ENCODE data around the gene LYZL1.
"Not testable (repeated sequence)": the region's sequence is repeated elsewhere in the genome, so short reads cannot be mapped to it uniquely, and the experiment has no call there.

The LYZL1 gene

GRCh38 chr10:29313071-29313470, 24.2 kb downstream of the LYZL1 start:
- H3K27me3 Mint-ChIP-seq = peaks cover 7% of the 10 kb centered on the region
- H3K36me3 Mint-ChIP-seq = no peaks in the 10 kb centered on the region
- peaks cover 6% of the 10 kb centered on the region for H3K4me1 Mint-ChIP-seq
- H3K4me3 Mint-ChIP-seq = no peak overlapping the region
- H3K27ac Mint-ChIP-seq = no peak overlapping the region
- no peaks in the 10 kb centered on the region for H3K9me3 Mint-ChIP-seq

- Mint-ChIP-seq H3K4me1 (peaks cover 11% of the 10 kb centered on the region), H3K36me3 (no peaks in the 10 kb centered on the region), H3K27me3 (peaks cover 11% of the 10 kb centered on the region)
These were observed 25.9 kb downstream of the LYZL1 start for GRCh38 chr10:29314726-29315125.

GRCh38 chr10:29315814-29316213, 26.9 kb downstream of the LYZL1 start:
- H3K4me3 Mint-ChIP-seq = no peak overlapping the region
- H3K27me3 Mint-ChIP-seq = peaks cover 11% of the 10 kb centered on the region
- H3K9me3 Mint-ChIP-seq = no peaks in the 10 kb centered on the region
- H3K36me3 Mint-ChIP-seq = no peaks in the 10 kb centered on the region
- peaks cover 11% of the 10 kb centered on the region for H3K4me1 Mint-ChIP-seq
- no peak overlapping the region for H3K27ac Mint-ChIP-seq

More at GRCh38 chr10:29314726-29315125, 25.9 kb downstream of the LYZL1 start:
- H3K4me3 Mint-ChIP-seq = no peak overlapping the region
- no peak overlapping the region for H3K27ac Mint-ChIP-seq
- no peaks in the 10 kb centered on the region for H3K9me3 Mint-ChIP-seq

- H3K9me3 Mint-ChIP-seq = no peaks in the 10 kb centered on the region
- H3K27ac Mint-ChIP-seq = no peak overlapping the region
- H3K4me1 Mint-ChIP-seq = peaks cover 11% of the 10 kb centered on the region
- H3K27me3 Mint-ChIP-seq = peaks cover 8% of the 10 kb centered on the region
- H3K36me3 Mint-ChIP-seq = no peaks in the 10 kb centered on the region
- H3K4me3 Mint-ChIP-seq = no peak overlapping the region
These were observed 27.6 kb downstream of the LYZL1 start for GRCh38 chr10:29316308-29317026.

- Mint-ChIP-seq H3K4me3 (no peak overlapping the region), H3K27ac (no peak overlapping the region), H3K36me3 (no peaks in the 10 kb centered on the region), H3K9me3 (no peaks in the 10 kb centered on the region), H3K27me3 (peaks cover 8% of the 10 kb centered on the region), H3K4me1 (peaks cover 11% of the 10 kb centered on the region)
These were observed 28.2 kb downstream of the LYZL1 start for GRCh38 chr10:29317027-29317420.

- no peaks in the 10 kb centered on the region for H3K9me3 Mint-ChIP-seq
- no peak overlapping the region for H3K27ac Mint-ChIP-seq
- peaks cover 8% of the 10 kb centered on the region for H3K27me3 Mint-ChIP-seq
- no peaks in the 10 kb centered on the region for H3K36me3 Mint-ChIP-seq
- peaks cover 11% of the 10 kb centered on the region for H3K4me1 Mint-ChIP-seq
- H3K4me3 Mint-ChIP-seq = no peak overlapping the region
These were observed 28.7 kb downstream of the LYZL1 start for GRCh38 chr10:29317423-29318021.

GRCh38 chr10:29318141-29319071, 29.5 kb downstream of the LYZL1 start:
- H3K27me3 Mint-ChIP-seq = peaks cover 10% of the 10 kb centered on the region
- H3K4me3 Mint-ChIP-seq, H3K36me3 Mint-ChIP-seq, H3K9me3 Mint-ChIP-seq, H3K27ac Mint-ChIP-seq: not testable (repeated sequence)
- H3K4me1 Mint-ChIP-seq = peaks cover 11% of the 10 kb centered on the region

- Mint-ChIP-seq H3K27me3 (peaks cover 10% of the 10 kb centered on the region), H3K4me1 (peaks cover 11% of the 10 kb centered on the region), H3K9me3 (no peaks in the 10 kb centered on the region), H3K4me3 (no peak overlapping the region), H3K36me3 (no peaks in the 10 kb centered on the region), H3K27ac (no peak overlapping the region)
These were observed 30.4 kb downstream of the LYZL1 start for GRCh38 chr10:29319205-29319781.

GRCh38 chr10:29320680-29321121, 31.8 kb downstream of the LYZL1 start:
- H3K4me1 Mint-ChIP-seq = peaks cover 11% of the 10 kb centered on the region
- not testable (repeated sequence) for H3K27ac Mint-ChIP-seq, H3K4me3 Mint-ChIP-seq, H3K36me3 Mint-ChIP-seq, H3K9me3 Mint-ChIP-seq, H3K27me3 Mint-ChIP-seq

- H3K9me3 Mint-ChIP-seq = no peaks in the 10 kb centered on the region
- H3K36me3 Mint-ChIP-seq = no peaks in the 10 kb centered on the region
- H3K27ac Mint-ChIP-seq = no peak overlapping the region
- H3K4me3 Mint-ChIP-seq = no peak overlapping the region
- peaks cover 11% of the 10 kb centered on the region for H3K4me1 Mint-ChIP-seq
- H3K27me3 Mint-ChIP-seq = peaks cover 10% of the 10 kb centered on the region
These were observed 32.8 kb downstream of the LYZL1 start for GRCh38 chr10:29321656-29322055.

- no peaks in the 10 kb centered on the region for H3K9me3 Mint-ChIP-seq
These were observed 34.0 kb downstream of the LYZL1 start for GRCh38 chr10:29322918-29323317.

GRCh38 chr10:29323367-29323766, 34.5 kb downstream of the LYZL1 start:
- H3K27ac Mint-ChIP-seq = no peak overlapping the region
- H3K4me3 Mint-ChIP-seq = no peak overlapping the region
- no peaks in the 10 kb centered on the region for H3K36me3 Mint-ChIP-seq
- H3K27me3 Mint-ChIP-seq = peaks cover 10% of the 10 kb centered on the region
- peaks cover 2% of the 10 kb centered on the region for H3K4me1 Mint-ChIP-seq
- H3K9me3 Mint-ChIP-seq = no peaks in the 10 kb centered on the region

More at GRCh38 chr10:29322918-29323317, 34.0 kb downstream of the LYZL1 start:
- Mint-ChIP-seq H3K27me3 (peaks cover 9% of the 10 kb centered on the region), H3K27ac (no peak overlapping the region), H3K36me3 (no peaks in the 10 kb centered on the region), H3K4me1 (peaks cover 7% of the 10 kb centered on the region), H3K4me3 (no peak overlapping the region)

- H3K27ac Mint-ChIP-seq = no peak overlapping the region
- H3K27me3 Mint-ChIP-seq = peaks cover 9% of the 10 kb centered on the region
- H3K9me3 Mint-ChIP-seq = no peaks in the 10 kb centered on the region
These were observed 35.5 kb downstream of the LYZL1 start for GRCh38 chr10:29324220-29324841.

GRCh38 chr10:29326299-29326698, 37.4 kb downstream of the LYZL1 start:
- Mint-ChIP-seq H3K27me3 (peaks cover 15% of the 10 kb centered on the region), H3K4me1 (no peaks in the 10 kb centered on the region), H3K9me3 (no peaks in the 10 kb centered on the region), H3K4me3 (no peak overlapping the region), H3K36me3 (no peaks in the 10 kb centered on the region), H3K27ac (no peak overlapping the region)

More at GRCh38 chr10:29324220-29324841, 35.5 kb downstream of the LYZL1 start:
- Mint-ChIP-seq H3K4me3 (no peak overlapping the region), H3K4me1 (no peaks in the 10 kb centered on the region), H3K36me3 (no peaks in the 10 kb centered on the region)
